ENCODE measurements around the gene EDAR.

EDAR gene

GRCh38 chr2:108941161-108941665 is 47.8 kb downstream of the EDAR start:
- TF ChIP-seq CTCF (IDR thresholded peaks at IDR 0.05) (no peak), ZFX (IDR thresholded peaks at IDR 0.05; ENCODE audit: borderline replicate concordance) (no peak)
- no peak overlapping the region for H3K27ac ChIP-seq

- H3K27ac ChIP-seq: no peak overlapping the region
- TF ChIP-seq CTCF (IDR thresholded peaks at IDR 0.05): no peak
- no peak for TF ChIP-seq ZFX (IDR thresholded peaks at IDR 0.05; ENCODE audit: borderline replicate concordance)
Measured at GRCh38 chr2:108940156-108940555, 48.9 kb downstream of the EDAR start.

- H3K27ac ChIP-seq: no peak overlapping the region
- TF ChIP-seq ZFX (IDR thresholded peaks at IDR 0.05; ENCODE audit: borderline replicate concordance): no peak
- no peak for TF ChIP-seq CTCF (IDR thresholded peaks at IDR 0.05)
Measured at GRCh38 chr2:108938077-108938710, 50.8 kb downstream of the EDAR start.

- H3K27ac ChIP-seq: no peak overlapping the region
- no peak for TF ChIP-seq ZFX (IDR thresholded peaks at IDR 0.05; ENCODE audit: borderline replicate concordance)
Measured at GRCh38 chr2:108937367-108938017, 51.5 kb downstream of the EDAR start.

GRCh38 chr2:108936866-108937265 is 52.2 kb downstream of the EDAR start:
- H3K27ac ChIP-seq: no peak overlapping the region
- TF ChIP-seq ZFX (IDR thresholded peaks at IDR 0.05; ENCODE audit: borderline replicate concordance): no peak
- no peak for TF ChIP-seq CTCF (IDR thresholded peaks at IDR 0.05)

- TF ChIP-seq ZFX (IDR thresholded peaks at IDR 0.05; ENCODE audit: borderline replicate concordance) (no peak), CTCF (IDR thresholded peaks at IDR 0.05) (no peak)
- no peak overlapping the region for H3K27ac ChIP-seq
Measured at GRCh38 chr2:108936076-108936864, 52.8 kb downstream of the EDAR start.

- no peak overlapping the region for H3K27ac ChIP-seq
- TF ChIP-seq CTCF (IDR thresholded peaks at IDR 0.05) (no peak), ZFX (IDR thresholded peaks at IDR 0.05; ENCODE audit: borderline replicate concordance) (no peak)
Measured at GRCh38 chr2:108935271-108935741, 53.7 kb downstream of the EDAR start.

All from 22Rv1 (cell line).